ENCODE results near the gene HSPB1.

DNA sequence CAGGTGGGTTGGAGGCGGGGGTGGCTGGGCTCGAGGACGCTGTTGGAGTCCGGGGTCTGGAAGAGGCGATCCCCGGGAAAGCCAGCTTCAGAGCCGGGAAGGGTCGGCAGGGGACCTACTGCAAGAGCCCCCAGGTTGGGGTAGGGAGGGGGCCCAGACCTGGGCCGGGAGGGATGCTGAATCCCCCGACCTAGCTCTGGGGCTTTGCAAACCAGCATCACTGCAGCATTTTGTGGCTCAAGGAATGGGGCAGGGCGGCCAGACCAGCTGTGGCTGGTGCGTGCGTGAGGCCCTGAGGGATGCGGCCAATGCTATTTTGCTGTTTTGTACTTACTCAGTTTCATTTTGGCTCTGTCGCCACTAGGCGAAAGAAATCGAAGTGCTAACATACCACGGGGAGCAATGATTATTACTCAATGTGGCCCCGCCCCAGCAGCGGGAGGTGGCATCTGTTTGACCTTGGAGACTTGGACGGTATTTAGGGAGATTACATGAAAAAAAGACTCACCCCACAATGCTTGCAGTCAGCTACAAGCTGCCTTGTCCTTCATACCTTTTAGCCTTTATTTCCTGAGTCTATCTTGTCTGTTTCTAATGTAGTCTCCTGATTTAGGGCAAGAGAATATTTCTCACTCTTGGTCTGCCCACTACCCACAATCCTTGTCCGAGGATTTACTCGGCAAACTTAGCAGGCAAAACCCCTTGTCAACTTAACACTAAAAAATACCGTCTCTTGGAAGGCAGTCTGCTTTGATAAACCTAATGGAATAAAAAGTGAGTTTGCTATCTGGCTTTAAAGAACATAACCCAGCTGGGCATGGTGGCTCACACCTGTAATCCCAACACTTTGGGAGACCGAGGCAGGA is 16.2 kb downstream of the HSPB1 start:
- TF ChIP-seq FOXM1 (IDR thresholded peaks at IDR 0.05; ENCODE audit: borderline replicate concordance) (no peak), BHLHE40 (IDR thresholded peaks at IDR 0.05; ENCODE audit: borderline replicate concordance) (no peak), SUZ12 (IDR thresholded peaks at IDR 0.05) (no peak), NFRKB (IDR thresholded peaks at IDR 0.05) (no peak), ZNF384 (IDR thresholded peaks at IDR 0.05) (no peak), TARDBP (IDR thresholded peaks at IDR 0.05) (no peak), ELF4 (IDR thresholded peaks at IDR 0.05) (no peak), FOXK2 (IDR thresholded peaks at IDR 0.05) (no peak), L3MBTL2 (conservative IDR thresholded peaks at IDR 0.05) (no peak), SP1 (IDR thresholded peaks at IDR 0.05) (no peak)
- TF ChIP-seq, protein P1, sequence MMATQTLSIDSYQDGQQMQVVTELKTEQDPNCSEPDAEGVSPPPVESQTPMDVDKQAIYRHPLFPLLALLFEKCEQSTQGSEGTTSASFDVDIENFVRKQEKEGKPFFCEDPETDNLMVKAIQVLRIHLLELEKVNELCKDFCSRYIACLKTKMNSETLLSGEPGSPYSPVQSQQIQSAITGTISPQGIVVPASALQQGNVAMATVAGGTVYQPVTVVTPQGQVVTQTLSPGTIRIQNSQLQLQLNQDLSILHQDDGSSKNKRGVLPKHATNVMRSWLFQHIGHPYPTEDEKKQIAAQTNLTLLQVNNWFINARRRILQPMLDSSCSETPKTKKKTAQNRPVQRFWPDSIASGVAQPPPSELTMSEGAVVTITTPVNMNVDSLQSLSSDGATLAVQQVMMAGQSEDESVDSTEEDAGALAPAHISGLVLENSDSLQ (IDR thresholded peaks at IDR 0.05) = no peak

All from HEK293T (cell line).